Stimulated activated memory B cell treated with anti-CD40 and anti-IgM and Interleukin-4, amounts not matched to agents 10 μg/mL and 1 μg/mL and 100 μg/mL, for 72 hours (primary cell): ENCODE data around the gene RBM23.
A peak's percentile ranks its signal among the peaks of the same experiment; 100 is the strongest.
"Not testable (repeated sequence)": the region's sequence is repeated elsewhere in the genome, so short reads cannot be mapped to it uniquely, and the experiment has no call there.

Experiments used
- ATAC-seq: fragments of 150-1000 bp; cut with Tn5 transposase; 2 replicates; pipeline ENCODE4 v1.10.0; 2021
- H3K27ac Mint-ChIP-seq: one replicate; pipeline ENCODE4 v1.8.0; 2022; ENCODE audit warnings: mild to moderate bottlenecking, mixed read lengths
- H3K27me3 Mint-ChIP-seq: one replicate; pipeline ENCODE4 v1.8.0; 2022; ENCODE audit warnings: mixed read lengths
- H3K36me3 Mint-ChIP-seq: one replicate; pipeline ENCODE4 v1.8.0; 2022; ENCODE audit warnings: mixed read lengths
- H3K4me1 Mint-ChIP-seq: one replicate; pipeline ENCODE4 v1.8.0; 2022; ENCODE audit warnings: mixed read lengths
- H3K4me3 Mint-ChIP-seq: one replicate; pipeline ENCODE4 v1.8.0; 2022; ENCODE audit warnings: mild to moderate bottlenecking, moderate library complexity, mixed read lengths
- H3K9me3 Mint-ChIP-seq: one replicate; pipeline ENCODE4 v1.8.0; 2022; ENCODE audit warnings: mixed read lengths

RBM23 gene

DNA sequence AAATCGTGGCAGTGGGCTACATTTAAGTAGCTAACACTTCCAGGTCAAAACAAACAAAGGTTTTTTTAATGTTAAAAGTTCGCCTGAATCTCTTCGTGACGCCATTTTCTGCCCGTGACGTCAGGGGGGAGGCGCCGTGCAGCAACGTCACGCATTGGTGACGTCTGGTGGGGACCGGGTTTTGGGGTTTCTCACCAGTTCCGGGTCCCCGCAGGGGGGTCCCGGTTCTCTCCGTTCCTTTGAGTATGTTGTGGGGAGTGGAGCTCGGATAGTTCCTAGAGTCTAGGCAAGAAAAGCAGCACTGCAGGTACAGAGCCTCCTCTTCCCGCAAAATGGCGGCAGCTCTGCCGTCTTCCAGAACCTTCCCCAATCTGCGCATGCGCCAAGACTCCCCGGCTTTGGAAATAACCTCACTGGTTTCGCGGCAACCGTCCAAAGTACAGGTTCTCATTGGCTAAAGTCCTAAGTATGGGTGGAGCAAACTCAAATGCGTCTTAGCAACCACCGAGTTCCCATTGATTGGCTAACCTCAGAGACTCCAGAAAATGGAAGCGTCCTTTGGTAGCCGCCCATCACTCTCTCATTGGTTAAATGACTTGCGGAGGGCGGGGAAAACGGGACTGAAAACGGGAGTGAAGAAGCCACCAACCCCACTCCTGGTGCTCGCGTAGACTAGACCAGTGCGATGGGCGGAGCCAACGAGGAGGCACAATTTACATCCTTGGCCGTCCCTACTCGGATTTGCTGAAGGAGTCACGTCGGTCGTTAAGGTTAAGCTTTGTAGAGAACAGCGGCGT, at the start of gene RBM23:
Gene RBM23, minus strand, starts transcription at position 346 of the 797 bp plus-strand sequence.
- Mint-ChIP-seq H3K4me3 (peak within 1 kb of the TSS; percentile 89), H3K27ac (peak within 1 kb of the TSS; percentile 100), H3K9me3 (no peaks in the 10 kb centered on the region), H3K4me1 (peaks cover 41% of the 10 kb centered on the region), H3K36me3 (peaks cover 41% of the 10 kb centered on the region), H3K27me3 (no peaks in the 10 kb centered on the region)
- ATAC-seq = peak; percentile 98

GRCh38 chr14:22966783-22967269, 47.9 kb upstream of the RBM23 start:
- no peak overlapping the region for H3K27ac Mint-ChIP-seq
- no peak for ATAC-seq
- no peaks in the 10 kb centered on the region for H3K36me3 Mint-ChIP-seq
- H3K9me3 Mint-ChIP-seq = no peaks in the 10 kb centered on the region
- peaks cover 9% of the 10 kb centered on the region for H3K27me3 Mint-ChIP-seq
- no peak overlapping the region for H3K4me3 Mint-ChIP-seq
- no peaks in the 10 kb centered on the region for H3K4me1 Mint-ChIP-seq

DNA sequence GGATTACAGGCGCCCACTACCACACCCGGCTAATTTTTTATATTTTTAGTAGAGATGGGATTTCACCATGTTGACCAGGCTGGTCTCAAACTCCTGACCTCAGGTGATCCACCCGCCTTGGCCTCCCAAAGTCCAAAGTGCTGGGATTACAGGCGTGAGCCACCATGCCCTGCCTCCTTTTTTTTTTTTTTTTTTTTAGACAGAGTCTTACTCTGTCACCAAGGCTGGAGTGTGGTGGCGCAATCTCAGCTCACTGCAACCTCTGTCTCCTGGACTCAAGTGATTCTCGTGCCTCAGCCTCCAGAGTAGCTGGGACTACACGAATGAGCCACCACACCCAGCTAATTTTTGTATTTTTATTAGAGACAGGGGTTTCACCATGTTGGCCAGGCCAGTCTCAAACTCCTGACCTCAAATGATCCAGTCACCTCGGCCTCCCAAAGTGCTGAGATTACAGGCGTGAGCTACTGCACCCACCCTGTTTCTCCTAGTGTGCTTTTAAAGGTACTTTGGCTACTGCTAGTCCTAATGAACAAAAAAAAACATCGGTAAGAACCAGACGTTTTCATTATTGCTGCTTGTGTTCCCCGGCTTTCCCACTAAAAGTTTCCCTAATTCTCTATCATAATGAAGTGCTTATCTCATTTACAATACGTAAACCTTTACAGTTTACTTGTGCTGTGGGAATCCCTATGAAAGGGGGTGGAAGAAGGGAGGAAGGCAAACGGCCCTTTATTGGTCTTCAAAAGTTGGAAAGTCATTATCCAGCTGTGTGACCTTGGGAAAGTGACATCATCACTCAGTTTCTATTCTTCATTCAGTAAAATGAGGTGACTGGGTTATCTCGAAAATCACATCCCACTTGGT, 47.2 kb upstream of the RBM23 start:
- H3K4me1 Mint-ChIP-seq, H3K27me3 Mint-ChIP-seq, H3K9me3 Mint-ChIP-seq, H3K36me3 Mint-ChIP-seq, ATAC-seq, H3K27ac Mint-ChIP-seq, H3K4me3 Mint-ChIP-seq: not testable (repeated sequence)

DNA sequence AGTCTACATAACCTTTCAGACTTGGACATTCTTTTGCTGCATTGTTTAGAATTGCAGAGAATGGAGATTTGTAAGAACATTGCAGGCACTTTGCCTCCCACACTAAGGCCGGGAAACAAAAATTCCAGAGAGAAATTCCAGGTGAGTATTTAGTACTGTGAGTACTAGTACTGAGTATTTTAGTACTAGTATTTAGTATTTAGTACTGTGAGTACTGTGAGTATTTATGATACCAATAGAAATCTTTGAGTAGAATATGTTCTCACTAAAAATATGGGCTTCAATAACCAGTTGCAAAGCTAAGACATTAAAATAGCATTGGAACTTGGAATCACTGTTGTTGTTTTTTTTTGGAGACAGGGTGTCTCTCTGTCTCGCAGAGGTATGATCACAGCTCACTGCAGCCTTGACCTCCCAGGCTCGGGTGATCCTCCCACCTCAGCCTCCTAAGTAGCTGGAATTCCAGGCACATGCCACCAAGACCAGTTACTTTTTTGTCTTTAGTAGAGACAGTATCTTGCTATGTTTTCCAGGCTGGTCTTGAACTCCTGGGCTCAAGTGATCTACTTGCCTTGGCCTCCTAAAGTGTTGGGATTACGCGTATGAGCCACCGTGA, 43.2 kb upstream of the RBM23 start:
- Mint-ChIP-seq H3K4me1 (no peaks in the 10 kb centered on the region), H3K9me3 (no peaks in the 10 kb centered on the region), H3K36me3 (no peaks in the 10 kb centered on the region), H3K27me3 (no peaks in the 10 kb centered on the region), H3K4me3 (no peak overlapping the region), H3K27ac (no peak overlapping the region)
- ATAC-seq = no peak

GRCh38 chr14:22955702-22956569, 37.0 kb upstream of the RBM23 start:
- no peaks in the 10 kb centered on the region for H3K9me3 Mint-ChIP-seq
- no peak for ATAC-seq
- peak overlapping the region; percentile 91 for H3K4me3 Mint-ChIP-seq

GRCh38 chr14:22952418-22952817, 33.5 kb upstream of the RBM23 start:
- Mint-ChIP-seq H3K27me3 (no peaks in the 10 kb centered on the region), H3K4me3 (no peak overlapping the region), H3K9me3 (no peaks in the 10 kb centered on the region), H3K36me3 (peaks cover 35% of the 10 kb centered on the region), H3K4me1 (peaks cover 17% of the 10 kb centered on the region), H3K27ac (peak overlapping the region; percentile 47)
- ATAC-seq = no peak

More at GRCh38 chr14:22955702-22956569, 37.0 kb upstream of the RBM23 start:
- H3K27me3 Mint-ChIP-seq = no peaks in the 10 kb centered on the region
- peaks cover 17% of the 10 kb centered on the region for H3K4me1 Mint-ChIP-seq
- peaks cover 17% of the 10 kb centered on the region for H3K36me3 Mint-ChIP-seq
- H3K27ac Mint-ChIP-seq = peak overlapping the region; percentile 94

- Mint-ChIP-seq H3K27ac (peak overlapping the region; percentile 47), H3K4me1 (peaks cover 15% of the 10 kb centered on the region), H3K36me3 (peaks cover 42% of the 10 kb centered on the region)
- H3K9me3 Mint-ChIP-seq, H3K4me3 Mint-ChIP-seq, H3K27me3 Mint-ChIP-seq, ATAC-seq: not testable (repeated sequence)
Observed at GRCh38 chr14:22951795-22952194, 32.8 kb upstream of the RBM23 start.

DNA sequence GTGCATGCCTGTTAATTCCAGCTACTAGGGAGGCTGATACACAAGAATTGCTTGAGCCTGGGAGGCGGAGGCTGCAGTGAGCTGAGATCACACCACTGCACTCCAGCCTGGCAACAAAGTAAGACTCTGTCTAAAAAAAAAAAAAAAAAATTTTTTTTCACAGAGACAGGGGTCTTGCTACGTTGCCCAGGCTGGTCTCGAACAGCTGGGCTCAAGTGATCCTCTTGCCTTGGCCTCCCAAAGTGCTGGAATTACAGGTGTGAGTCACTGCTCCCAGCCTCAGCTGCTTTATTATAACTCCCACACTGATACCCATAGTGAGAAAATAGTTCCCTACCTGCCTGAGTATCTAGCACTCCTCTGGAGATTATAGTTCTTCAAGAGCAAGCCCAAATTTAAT, 26.7 kb upstream of the RBM23 start:
- Mint-ChIP-seq H3K4me3 (no peak overlapping the region), H3K27me3 (no peaks in the 10 kb centered on the region), H3K9me3 (no peaks in the 10 kb centered on the region), H3K4me1 (no peaks in the 10 kb centered on the region), H3K36me3 (peaks cover 47% of the 10 kb centered on the region), H3K27ac (no peak overlapping the region)
- ATAC-seq = no peak

GRCh38 chr14:22939684-22940083, 20.7 kb upstream of the RBM23 start:
- H3K27ac Mint-ChIP-seq = no peak overlapping the region
- no peaks in the 10 kb centered on the region for H3K27me3 Mint-ChIP-seq
- no peaks in the 10 kb centered on the region for H3K9me3 Mint-ChIP-seq
- H3K36me3 Mint-ChIP-seq = peaks cover 13% of the 10 kb centered on the region
- H3K4me3 Mint-ChIP-seq = no peak overlapping the region
- no peak for ATAC-seq
- H3K4me1 Mint-ChIP-seq = no peaks in the 10 kb centered on the region

DNA sequence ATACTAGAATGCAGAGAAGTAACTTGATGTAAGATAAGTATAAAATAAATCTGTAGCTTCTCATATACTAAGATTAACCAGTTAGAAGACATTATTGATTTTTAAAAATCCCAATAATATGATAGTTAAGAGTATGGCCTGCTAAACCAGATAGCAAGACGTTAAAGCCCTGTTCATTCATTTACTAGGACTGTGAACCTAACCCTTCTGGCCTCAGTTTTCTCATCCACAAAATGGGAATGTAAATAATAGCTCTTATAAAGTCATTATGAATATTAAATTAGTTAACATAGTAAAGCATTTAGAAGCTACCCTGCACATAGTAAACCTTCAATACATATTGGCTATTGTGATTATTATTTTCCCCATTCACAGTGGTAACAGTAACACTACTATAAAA, 16.2 kb upstream of the RBM23 start:
- peaks cover 6% of the 10 kb centered on the region for H3K4me1 Mint-ChIP-seq

GRCh38 chr14:22932146-22932545, 13.2 kb upstream of the RBM23 start:
- Mint-ChIP-seq H3K4me3 (no peak overlapping the region), H3K36me3 (peaks cover 2% of the 10 kb centered on the region), H3K27ac (no peak overlapping the region)

More for the DNA sequence above, 16.2 kb upstream of the RBM23 start:
- H3K4me3 Mint-ChIP-seq = no peak overlapping the region
- H3K36me3 Mint-ChIP-seq = no peaks in the 10 kb centered on the region
- ATAC-seq = no peak
- H3K9me3 Mint-ChIP-seq = no peaks in the 10 kb centered on the region
- H3K27me3 Mint-ChIP-seq = no peaks in the 10 kb centered on the region
- H3K27ac Mint-ChIP-seq = no peak overlapping the region

DNA sequence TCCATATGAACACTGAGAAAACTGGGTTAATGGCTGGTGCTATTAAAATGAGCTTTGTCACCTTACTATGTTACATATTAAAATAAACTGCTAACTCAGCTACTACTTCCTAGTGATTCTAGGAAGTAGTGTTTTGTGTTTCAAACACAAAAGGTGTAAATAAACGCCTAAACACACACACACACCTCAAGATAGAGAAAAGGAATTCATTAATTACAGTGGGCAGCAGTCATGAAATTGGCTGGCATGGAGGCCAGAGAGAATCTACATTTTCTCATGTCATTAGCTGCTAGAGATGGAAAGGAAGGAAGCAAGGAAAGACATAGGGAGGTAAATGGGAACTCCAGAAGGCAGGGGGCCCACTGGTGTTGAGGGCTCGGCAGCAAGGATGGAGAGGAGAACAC, 11.0 kb upstream of the RBM23 start:
- Mint-ChIP-seq H3K27me3 (no peaks in the 10 kb centered on the region), H3K9me3 (no peaks in the 10 kb centered on the region), H3K36me3 (peaks cover 17% of the 10 kb centered on the region), H3K4me1 (peaks cover 32% of the 10 kb centered on the region), H3K4me3 (no peak overlapping the region), H3K27ac (no peak overlapping the region)
- no peak for ATAC-seq

More at GRCh38 chr14:22932146-22932545, 13.2 kb upstream of the RBM23 start:
- Mint-ChIP-seq H3K9me3 (no peaks in the 10 kb centered on the region), H3K27me3 (no peaks in the 10 kb centered on the region), H3K4me1 (peaks cover 19% of the 10 kb centered on the region)
- no peak for ATAC-seq

DNA sequence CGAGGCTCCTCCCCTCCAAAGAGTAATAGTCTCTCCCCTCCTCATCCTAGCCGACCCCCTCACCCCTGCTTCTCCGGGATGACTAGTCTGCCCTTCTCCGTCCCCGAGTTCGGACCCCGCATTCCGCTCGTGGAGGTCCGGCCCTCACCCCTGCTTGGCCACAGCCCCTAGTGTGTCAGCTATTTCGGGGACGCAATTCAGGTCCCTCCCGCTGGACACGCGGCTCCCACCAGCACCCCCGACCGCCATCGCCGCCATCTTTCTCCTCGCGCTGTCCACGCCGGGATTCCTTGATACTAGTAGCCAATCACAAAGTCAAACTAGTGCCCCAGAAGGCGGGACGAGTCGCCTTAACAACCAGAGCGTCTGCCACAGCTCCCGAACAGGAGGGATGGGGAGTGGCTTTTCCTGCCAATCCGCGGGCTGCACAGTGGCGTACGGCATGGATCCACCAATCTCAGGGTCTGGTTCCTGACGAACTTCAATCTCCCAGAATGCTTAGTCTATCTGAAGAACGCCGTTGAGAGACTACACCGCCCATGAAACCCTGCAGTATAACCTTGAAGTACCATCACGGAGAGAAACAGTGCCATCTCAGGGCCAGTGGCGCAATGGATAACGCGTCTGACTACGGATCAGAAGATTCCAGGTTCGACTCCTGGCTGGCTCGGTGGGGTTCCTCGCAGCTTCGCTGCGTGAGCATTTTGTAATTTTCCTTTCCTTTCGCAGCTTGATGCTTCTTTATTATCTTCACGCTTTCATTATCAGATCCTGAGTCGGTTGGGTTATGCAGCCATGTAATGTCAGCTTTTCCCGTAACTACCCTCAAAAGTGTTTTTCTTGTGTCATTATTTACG, 10.4 kb upstream of the RBM23 start, which contains the start of gene PRMT5:
Gene PRMT5, minus strand, starts transcription at position 273 of the 857 bp plus-strand sequence. Its CDS starts 15 bp downstream, at position 258.
- H3K9me3 Mint-ChIP-seq = no peaks in the 10 kb centered on the region
- peaks cover 32% of the 10 kb centered on the region for H3K4me1 Mint-ChIP-seq
- peaks cover 23% of the 10 kb centered on the region for H3K36me3 Mint-ChIP-seq
- no peak within 1 kb of the TSS for H3K4me3 Mint-ChIP-seq
- peak; percentile 98 for ATAC-seq
- no peaks in the 10 kb centered on the region for H3K27me3 Mint-ChIP-seq
- no peak within 1 kb of the TSS for H3K27ac Mint-ChIP-seq
